AG10803 (cell line): Measurements from ENCODE around the gene HSPG2.

ENCODE experiments used
- DNase-seq: peaks from one replicate; pipeline ENCODE4 v3.0.0; 2010; ENCODE audit warnings: low read depth
- H3K4me3 ChIP-seq: 2 replicates; pipeline ENCODE4 v1.5.1; 2011; ENCODE audit warnings: mild to moderate bottlenecking, low read length, control low read depth
- TF ChIP-seq, protein P1 (sequence below): conservative IDR thresholded peaks from 2 replicates; pipeline ENCODE4 v1.5.1; 2011; ENCODE audit warnings: mild to moderate bottlenecking, low read length, control low read depth, inconsistent platforms

HSPG2 gene

DNA sequence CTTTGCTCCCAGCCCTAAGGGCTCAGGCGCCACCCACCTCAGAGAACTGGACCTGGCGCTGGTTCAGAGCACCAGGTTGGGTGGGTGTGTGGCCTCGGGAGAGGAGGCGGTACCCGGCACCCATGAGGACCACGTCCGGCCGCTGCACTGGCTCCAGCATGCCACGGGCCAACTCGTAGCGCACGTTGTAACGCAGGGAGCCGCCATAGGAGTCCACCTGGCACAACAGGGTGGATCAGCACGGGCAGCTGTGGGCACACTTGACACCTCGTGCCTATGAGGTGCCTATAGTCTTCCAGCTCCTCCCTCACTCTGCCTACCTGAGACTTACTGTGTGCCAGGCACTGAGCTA, 56.5 kb downstream of the HSPG2 start:
- no peak for DNase-seq
- no peak overlapping the region for H3K4me3 ChIP-seq
- TF ChIP-seq, protein P1, sequence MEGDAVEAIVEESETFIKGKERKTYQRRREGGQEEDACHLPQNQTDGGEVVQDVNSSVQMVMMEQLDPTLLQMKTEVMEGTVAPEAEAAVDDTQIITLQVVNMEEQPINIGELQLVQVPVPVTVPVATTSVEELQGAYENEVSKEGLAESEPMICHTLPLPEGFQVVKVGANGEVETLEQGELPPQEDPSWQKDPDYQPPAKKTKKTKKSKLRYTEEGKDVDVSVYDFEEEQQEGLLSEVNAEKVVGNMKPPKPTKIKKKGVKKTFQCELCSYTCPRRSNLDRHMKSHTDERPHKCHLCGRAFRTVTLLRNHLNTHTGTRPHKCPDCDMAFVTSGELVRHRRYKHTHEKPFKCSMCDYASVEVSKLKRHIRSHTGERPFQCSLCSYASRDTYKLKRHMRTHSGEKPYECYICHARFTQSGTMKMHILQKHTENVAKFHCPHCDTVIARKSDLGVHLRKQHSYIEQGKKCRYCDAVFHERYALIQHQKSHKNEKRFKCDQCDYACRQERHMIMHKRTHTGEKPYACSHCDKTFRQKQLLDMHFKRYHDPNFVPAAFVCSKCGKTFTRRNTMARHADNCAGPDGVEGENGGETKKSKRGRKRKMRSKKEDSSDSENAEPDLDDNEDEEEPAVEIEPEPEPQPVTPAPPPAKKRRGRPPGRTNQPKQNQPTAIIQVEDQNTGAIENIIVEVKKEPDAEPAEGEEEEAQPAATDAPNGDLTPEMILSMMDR, result no peak

DNA sequence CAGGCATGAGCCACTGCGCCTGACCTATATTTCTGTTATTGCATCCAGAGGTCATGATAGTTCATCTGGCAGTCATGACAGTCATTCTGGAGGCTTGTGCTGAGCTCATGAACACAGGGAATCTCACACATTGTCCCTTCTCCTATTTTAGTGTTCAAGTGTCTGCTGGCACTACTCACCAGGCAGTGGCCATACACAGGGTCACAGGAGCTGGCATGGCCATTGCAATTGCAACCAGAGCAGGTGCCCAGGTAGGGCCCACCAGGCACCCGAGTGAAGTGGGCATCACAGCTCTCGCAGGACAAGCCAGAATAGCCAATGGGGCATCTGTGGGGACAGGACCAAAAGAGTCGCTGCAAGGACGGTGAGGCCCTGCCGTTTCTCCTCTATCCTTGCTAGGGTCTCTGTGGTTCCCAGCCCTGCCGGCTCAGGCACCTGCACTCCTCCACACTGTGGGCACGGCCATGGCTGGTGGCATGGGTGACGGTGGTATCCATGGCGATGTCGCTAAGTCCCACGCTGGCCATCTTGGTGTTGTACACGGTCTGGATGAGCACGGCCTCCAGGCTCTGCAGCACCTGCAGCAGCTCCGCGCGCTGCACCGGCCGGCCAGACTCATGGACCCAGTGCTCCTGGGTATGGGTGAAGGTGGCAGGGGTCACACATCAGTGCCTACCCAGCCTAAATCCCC, 57.0 kb downstream of the HSPG2 start:
- no peak for DNase-seq
- TF ChIP-seq, protein P1, result no peak
- H3K4me3 ChIP-seq, result no peak overlapping the region

DNA sequence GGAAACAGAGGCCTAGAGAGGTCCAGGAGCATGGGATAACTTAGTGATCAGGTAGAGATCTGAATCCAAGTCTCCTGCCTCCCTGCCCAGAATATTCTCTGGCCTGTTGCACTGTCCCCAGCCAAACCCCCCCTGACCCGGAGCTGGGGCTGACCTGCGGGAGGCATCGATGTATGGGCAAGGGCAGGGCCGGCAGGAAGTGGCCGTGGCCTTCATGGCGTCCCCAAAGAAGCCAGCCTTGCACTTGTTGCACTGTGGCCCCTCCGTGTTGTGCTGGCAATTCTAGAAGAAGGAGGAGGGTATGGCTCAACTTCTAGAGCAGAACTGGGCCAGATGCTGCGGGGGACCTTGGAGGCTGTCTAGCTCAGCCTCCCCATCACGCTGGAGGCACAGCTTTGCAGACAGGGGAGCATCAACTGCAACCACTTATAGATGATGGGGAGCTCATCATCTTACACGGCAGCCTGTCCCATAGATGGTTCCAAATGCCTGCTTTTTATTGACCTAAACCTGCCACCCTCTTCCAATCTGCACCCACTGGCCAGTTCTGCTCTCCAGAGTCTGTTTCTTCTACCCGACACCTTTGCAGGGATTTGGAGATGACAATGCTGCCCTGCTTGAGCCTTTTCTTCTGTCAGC, 58.2 kb downstream of the HSPG2 start:
- H3K4me3 ChIP-seq, result no peak overlapping the region
- no peak for DNase-seq
- TF ChIP-seq, protein P1, result no peak

DNA sequence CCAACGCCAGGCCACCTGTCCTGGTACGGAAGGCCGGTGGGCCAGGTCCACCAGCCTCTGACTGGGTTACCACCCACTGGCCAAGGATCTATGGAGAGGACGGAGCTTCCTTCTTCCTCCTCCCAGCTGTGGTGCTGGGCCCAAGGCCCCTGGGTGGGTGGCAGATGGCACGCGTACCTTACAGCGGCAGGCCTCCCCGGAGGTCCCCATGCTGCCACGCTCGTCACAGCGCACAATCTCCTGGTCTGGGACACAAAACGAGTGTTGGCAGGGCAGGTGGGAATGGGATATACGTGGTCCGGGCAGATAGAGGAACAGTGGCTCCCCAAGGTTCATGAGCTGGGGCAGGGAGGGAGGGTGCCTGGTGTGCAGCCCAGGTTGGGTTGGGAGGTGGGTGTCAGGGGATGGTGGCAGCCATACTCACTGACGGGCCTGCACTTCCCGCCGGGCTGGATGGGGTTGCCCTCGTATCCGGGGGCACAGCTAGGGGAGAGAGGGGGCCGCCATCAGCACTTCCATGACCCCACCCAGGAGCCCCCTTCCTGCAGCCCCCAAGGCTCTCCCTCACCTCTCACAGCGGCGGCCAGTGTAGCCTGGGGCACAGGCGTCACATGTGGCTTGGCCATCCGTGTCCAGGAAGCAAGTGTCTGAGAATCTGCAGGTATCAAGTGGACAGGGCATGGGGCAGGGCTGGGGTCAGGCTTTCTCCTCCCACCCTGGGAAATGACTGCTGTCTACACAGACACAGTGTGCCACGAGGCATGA, 58.9 kb downstream of the HSPG2 start:
- TF ChIP-seq, protein P1, result no peak
- no peak for DNase-seq
- H3K4me3 ChIP-seq, result no peak overlapping the region

DNA sequence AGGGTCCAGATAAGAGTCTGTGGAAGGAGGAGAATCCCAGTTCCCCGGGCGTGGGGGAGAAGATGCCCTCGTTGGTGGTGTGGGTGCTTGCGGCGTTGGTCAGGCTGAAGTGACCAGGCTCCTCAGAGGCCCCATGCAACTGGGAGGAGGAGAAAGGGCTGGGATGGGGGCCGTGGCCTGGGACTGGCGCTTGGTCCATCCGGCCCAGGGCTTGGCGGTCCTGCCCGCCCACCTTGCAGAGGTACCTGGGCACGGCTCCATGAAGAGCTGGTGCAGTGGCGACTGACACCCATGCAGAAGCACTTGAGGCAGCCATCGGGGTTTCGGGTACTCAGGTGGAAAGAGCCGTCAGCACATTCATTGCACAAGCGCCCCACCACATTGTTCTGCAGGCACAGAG, 60.8 kb downstream of the HSPG2 start:
- no peak for DNase-seq
- TF ChIP-seq, protein P1, result no peak
- no peak overlapping the region for H3K4me3 ChIP-seq

DNA sequence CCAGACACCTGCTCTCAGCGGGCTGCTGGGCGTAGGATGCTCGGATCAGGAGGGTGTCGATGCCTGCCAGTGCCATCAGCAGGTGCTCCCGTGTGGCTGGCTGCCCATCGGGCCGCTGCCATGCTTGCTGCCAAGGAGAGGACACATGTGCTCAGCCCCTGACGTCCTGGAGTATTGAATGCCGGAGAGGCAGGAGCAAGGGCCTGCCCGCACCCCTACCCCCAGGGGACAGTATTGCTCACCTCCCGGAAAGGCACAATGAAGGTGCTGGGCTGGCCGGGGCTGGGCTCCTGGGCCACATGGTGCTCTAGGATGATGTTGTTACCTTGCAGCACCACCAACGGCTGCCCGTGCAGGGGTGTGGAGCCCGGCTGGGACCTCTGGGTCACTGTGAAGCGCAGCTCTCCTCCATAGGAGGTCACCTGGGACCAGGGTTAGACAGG, 61.5 kb downstream of the HSPG2 start:
- no peak for DNase-seq
- TF ChIP-seq, protein P1, result no peak
- no peak overlapping the region for H3K4me3 ChIP-seq
